SH-SY5Y (cell line): ENCODE results near the gene SPINK5.

ENCODE experiments used
- GATA2 ChIP-seq: IDR thresholded peaks from 2 replicates; pipeline ENCODE4 v1.6.1; 2011; ENCODE audit warnings: mild to moderate bottlenecking, low read depth, low read length
- GATA3 ChIP-seq: IDR thresholded peaks from 2 replicates; pipeline ENCODE4 v1.6.1; 2011; ENCODE audit warnings: low read depth, mild to moderate bottlenecking, low read length, moderate library complexity

DNA sequence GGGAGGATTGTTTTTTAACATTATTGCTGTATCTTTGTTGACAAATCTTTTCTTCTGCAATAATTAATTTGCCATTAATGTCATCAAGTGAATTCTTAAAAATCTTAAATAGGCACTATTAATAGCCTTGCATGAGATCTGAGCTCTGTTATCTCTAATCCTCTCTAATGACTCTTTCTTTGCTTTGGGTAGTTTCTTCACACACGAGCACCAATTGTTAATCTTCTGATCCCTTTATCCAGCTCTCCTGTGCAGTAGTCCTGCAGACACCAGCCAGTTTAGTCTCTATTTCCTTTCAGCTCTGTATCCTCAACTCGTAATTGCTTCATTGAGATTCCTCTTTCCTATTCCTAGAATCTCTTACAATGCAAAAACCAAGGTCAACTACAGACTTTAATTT is 112.7 kb downstream of the SPINK5 start:
- TF ChIP-seq GATA3 (no peak), GATA2 (no peak)
